Neural crest cell (in vitro differentiated cells): ENCODE measurements around the gene TLE2. TPM values are rescaled to one million over a fixed set of nuclear protein-coding genes. Genes with fewer than 3 reads are reported as not detected.

Experiments used
- DNase-seq: peaks from one replicate; pipeline ENCODE4 v3.0.0; 2021; ENCODE audit warnings: low read depth, mixed read lengths, low spot score
- H3K27ac Mint-ChIP-seq: one replicate; pipeline ENCODE4 v1.8.0; 2021; ENCODE audit warnings: mild to moderate bottlenecking, mixed read lengths; ENCODE audit not compliant: unreplicated experiment
- H3K27me3 Mint-ChIP-seq: 2 replicates; pipeline ENCODE4 v1.8.0; 2021; ENCODE audit warnings: low read depth, mild to moderate bottlenecking, mixed read lengths
- H3K36me3 Mint-ChIP-seq: 2 replicates; pipeline ENCODE4 v1.8.0; 2021; ENCODE audit warnings: low read depth, mild to moderate bottlenecking, mixed read lengths
- H3K4me1 Mint-ChIP-seq: 2 replicates; pipeline ENCODE4 v1.8.0; 2021; ENCODE audit warnings: mixed read lengths
- H3K4me3 Mint-ChIP-seq: one replicate; pipeline ENCODE4 v1.8.0; 2021; ENCODE audit warnings: mild to moderate bottlenecking, mixed read lengths
- H3K9me3 Mint-ChIP-seq: 2 replicates; pipeline ENCODE4 v1.8.0; 2021; ENCODE audit warnings: mixed read lengths
- CTCF ChIP-seq: fragments of 200-600 bp; sonication (generic); conservative IDR thresholded peaks from 2 replicates; pipeline ENCODE4 v1.5.0; 2021; ENCODE audit warnings: antibody characterized with exemption, mild to moderate bottlenecking
- total RNA-seq: library from RNA; stranded (reverse); gene quantifications from 2 replicates; pipeline ENCODE4 v1.2.1, GENCODE V29; 2021

TLE2 gene
- total RNA-seq, 1 donor from 2014 or later: 1.4 TPM

- Mint-ChIP-seq H3K27ac (no peak overlapping the region), H3K36me3 (no peaks in the 10 kb centered on the region), H3K9me3 (no peaks in the 10 kb centered on the region), H3K4me3 (peak overlapping the region; percentile 24), H3K4me1 (peaks cover 26% of the 10 kb centered on the region), H3K27me3 (peaks cover 94% of the 10 kb centered on the region)
- DNase-seq: no peak
- TF ChIP-seq CTCF: no peak
These were observed 2.5 kb upstream of the TLE2 start for GRCh38 chr19:3031607-3031867.

- DNase-seq: no peak
- no peaks in the 10 kb centered on the region for H3K36me3 Mint-ChIP-seq
- peaks cover 96% of the 10 kb centered on the region for H3K27me3 Mint-ChIP-seq
- no peak overlapping the region for H3K27ac Mint-ChIP-seq
- no peak overlapping the region for H3K4me3 Mint-ChIP-seq
- no peak for TF ChIP-seq CTCF
- peaks cover 3% of the 10 kb centered on the region for H3K4me1 Mint-ChIP-seq
- no peaks in the 10 kb centered on the region for H3K9me3 Mint-ChIP-seq
These were observed 595 bp downstream of the TLE2 start for GRCh38 chr19:3028305-3029064.

- TF ChIP-seq CTCF: no peak
- no peak for DNase-seq
- peak overlapping the region; percentile 31 for H3K4me3 Mint-ChIP-seq
- peaks cover 3% of the 10 kb centered on the region for H3K4me1 Mint-ChIP-seq
- no peak overlapping the region for H3K27ac Mint-ChIP-seq
- no peaks in the 10 kb centered on the region for H3K9me3 Mint-ChIP-seq
- peaks cover 96% of the 10 kb centered on the region for H3K27me3 Mint-ChIP-seq
- no peaks in the 10 kb centered on the region for H3K36me3 Mint-ChIP-seq
These were observed 1.1 kb downstream of the TLE2 start for GRCh38 chr19:3027981-3028304.

- peaks cover 95% of the 10 kb centered on the region for H3K27me3 Mint-ChIP-seq
- no peak for DNase-seq
- H3K9me3 Mint-ChIP-seq: no peaks in the 10 kb centered on the region
- H3K36me3 Mint-ChIP-seq: no peaks in the 10 kb centered on the region
- H3K4me1 Mint-ChIP-seq: peaks cover 3% of the 10 kb centered on the region
- H3K4me3 Mint-ChIP-seq: no peak overlapping the region
- no peak overlapping the region for H3K27ac Mint-ChIP-seq
- no peak for TF ChIP-seq CTCF
These were observed 1.8 kb downstream of the TLE2 start for GRCh38 chr19:3027292-3027691.

GRCh38 chr19:3026768-3027167 is 2.3 kb downstream of the TLE2 start:
- no peak overlapping the region for H3K27ac Mint-ChIP-seq
- H3K9me3 Mint-ChIP-seq: no peaks in the 10 kb centered on the region
- peaks cover 90% of the 10 kb centered on the region for H3K27me3 Mint-ChIP-seq
- H3K4me3 Mint-ChIP-seq: no peak overlapping the region
- TF ChIP-seq CTCF: no peak
- H3K36me3 Mint-ChIP-seq: no peaks in the 10 kb centered on the region
- no peak for DNase-seq
- H3K4me1 Mint-ChIP-seq: peaks cover 3% of the 10 kb centered on the region

GRCh38 chr19:3025549-3025886 is 3.6 kb downstream of the TLE2 start:
- no peak for DNase-seq
- peaks cover 5% of the 10 kb centered on the region for H3K4me1 Mint-ChIP-seq
- no peak for TF ChIP-seq CTCF
- no peaks in the 10 kb centered on the region for H3K36me3 Mint-ChIP-seq
- H3K4me3 Mint-ChIP-seq: no peak overlapping the region
- no peaks in the 10 kb centered on the region for H3K9me3 Mint-ChIP-seq
- no peak overlapping the region for H3K27ac Mint-ChIP-seq
- H3K27me3 Mint-ChIP-seq: peaks cover 80% of the 10 kb centered on the region
